ENCODE measurements around the gene ATXN1L.
"Not testable (repeated sequence)": the region's sequence is repeated elsewhere in the genome, so short reads cannot be mapped to it uniquely, and the experiment has no call there.

DNA sequence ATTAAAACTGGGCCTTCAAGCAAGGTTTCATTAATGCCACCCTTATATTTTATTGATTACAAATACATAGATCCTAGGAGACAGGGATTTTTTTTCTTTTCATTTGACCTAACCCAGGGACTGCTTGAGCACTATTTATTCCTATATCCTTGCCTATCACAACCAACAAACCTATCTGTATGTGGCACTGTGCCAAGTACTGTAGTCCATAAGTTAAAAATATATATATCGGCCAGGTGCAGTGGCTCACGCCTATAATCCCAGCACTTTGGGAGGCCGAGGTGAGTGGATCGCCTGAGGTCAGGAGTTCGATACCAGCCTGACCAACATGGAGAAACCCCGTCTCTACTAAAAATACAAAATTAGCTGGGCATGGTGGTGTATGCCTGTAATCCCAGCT is 21.4 kb downstream of the ATXN1L start:
- TF ChIP-seq, protein P1, sequence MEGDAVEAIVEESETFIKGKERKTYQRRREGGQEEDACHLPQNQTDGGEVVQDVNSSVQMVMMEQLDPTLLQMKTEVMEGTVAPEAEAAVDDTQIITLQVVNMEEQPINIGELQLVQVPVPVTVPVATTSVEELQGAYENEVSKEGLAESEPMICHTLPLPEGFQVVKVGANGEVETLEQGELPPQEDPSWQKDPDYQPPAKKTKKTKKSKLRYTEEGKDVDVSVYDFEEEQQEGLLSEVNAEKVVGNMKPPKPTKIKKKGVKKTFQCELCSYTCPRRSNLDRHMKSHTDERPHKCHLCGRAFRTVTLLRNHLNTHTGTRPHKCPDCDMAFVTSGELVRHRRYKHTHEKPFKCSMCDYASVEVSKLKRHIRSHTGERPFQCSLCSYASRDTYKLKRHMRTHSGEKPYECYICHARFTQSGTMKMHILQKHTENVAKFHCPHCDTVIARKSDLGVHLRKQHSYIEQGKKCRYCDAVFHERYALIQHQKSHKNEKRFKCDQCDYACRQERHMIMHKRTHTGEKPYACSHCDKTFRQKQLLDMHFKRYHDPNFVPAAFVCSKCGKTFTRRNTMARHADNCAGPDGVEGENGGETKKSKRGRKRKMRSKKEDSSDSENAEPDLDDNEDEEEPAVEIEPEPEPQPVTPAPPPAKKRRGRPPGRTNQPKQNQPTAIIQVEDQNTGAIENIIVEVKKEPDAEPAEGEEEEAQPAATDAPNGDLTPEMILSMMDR (IDR thresholded peaks at IDR 0.05): not testable (repeated sequence)
- TF ChIP-seq POLR2A (IDR thresholded peaks at IDR 0.05): not testable (repeated sequence)
